ENCODE results near the gene CTPS2.
"Not testable (repeated sequence)": the region's sequence is repeated elsewhere in the genome, so short reads cannot be mapped to it uniquely, and the experiment has no call there.

CTPS2 gene

DNA sequence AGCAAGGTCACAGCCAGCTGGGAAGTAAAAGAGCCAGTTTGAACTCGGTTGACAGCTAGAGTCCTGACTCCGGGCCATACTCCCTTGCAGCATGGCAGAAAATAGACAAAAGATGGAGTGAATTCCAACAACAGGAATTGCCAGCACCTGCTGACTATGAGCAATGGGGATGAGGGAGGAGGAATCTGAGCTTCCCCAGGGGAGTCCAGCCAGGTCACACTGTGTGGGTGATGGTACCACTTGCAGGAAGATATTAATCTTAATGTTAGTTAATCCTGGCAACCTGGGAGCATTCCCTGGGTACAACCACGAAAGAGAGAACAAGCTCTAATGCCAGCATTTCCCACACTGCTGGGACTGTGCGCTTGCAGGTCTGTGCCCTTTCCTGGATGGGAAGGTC is 110.6 kb downstream of the CTPS2 start:
- DNase-seq = no peak

DNA sequence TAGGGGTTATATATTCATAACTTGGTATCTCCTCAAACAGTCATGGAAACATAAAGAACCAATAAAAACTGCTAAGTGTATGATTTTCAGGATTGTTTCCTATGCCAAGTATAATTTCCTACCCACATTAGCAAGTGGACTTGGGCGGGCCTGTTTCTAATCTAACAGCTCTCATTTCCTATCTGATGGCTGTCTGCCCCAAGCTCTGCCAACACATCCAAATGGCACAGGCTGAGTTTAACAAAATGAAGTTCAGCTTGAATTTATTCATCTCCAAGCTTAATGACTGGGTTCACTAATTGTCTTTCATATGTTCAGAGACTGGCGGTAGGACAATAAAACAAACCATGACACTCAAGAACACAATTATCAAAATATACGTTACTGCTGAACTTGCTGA is 118.0 kb downstream of the CTPS2 start:
- DNase-seq = no peak

DNA sequence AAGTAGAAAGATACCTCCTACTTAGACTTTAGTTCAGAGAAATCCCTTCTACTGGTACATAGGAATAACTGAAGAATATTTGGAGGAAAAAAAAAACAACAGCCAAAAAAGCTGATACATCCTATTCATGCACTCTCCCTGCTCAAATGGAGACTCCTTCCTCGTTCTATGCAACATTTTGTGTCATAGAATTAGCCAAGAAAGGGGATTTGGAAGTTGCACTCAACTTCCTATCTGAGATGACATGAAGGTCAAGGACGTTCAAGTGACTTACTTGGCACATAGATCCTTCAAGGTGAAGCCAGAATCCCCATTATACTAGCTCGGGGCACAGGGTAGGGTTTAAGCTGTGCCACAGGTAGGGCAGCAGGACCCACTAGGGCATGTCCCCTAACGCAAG is 118.7 kb downstream of the CTPS2 start:
- no peak for DNase-seq

DNA sequence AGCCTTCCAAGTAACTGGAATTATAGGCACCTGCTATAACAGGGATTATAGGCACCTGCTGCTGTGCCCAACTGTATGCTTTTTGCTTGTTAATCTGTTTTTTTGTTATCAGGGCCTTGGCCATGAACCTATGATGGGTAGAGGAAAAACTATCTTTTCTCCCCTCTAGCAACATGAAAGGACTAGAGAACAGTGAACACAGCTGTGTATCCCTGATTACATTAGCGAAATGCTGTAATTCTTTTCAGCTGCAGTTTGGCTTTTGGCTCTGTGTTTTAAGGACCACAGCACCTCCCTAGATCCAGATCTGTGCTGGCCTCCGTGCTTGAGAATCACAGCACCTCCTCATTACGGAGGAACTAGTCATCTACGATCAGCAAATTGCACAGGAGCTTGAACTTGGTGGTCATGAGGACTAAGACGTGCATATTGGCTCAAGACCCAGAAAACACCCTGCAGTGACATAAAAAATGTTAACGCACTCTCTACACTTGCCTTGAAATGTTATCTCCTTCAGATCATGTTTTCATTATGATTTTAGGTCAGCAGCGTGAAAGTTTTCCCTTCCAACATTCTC is 120.2 kb downstream of the CTPS2 start:
- DNase-seq = no peak

DNA sequence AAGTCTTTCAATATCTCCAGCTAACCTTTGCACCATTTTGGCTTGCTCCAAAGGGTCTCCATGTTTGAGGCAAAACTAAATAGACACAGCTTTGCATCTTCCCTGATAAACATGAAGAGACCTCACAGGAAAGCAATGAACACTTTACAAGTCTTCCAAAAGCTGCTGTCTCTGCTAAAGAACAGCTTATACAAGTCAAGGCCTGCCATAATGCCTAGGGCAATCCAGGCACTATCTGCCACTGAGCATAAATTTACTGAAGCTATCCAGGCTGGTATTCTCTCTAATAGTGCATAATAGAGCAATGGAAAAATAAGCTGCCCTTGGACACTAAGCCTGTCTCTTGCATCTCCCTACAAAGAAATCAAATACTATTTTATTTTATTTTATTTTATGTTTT is 122.6 kb downstream of the CTPS2 start:
- DNase-seq = no peak

DNA sequence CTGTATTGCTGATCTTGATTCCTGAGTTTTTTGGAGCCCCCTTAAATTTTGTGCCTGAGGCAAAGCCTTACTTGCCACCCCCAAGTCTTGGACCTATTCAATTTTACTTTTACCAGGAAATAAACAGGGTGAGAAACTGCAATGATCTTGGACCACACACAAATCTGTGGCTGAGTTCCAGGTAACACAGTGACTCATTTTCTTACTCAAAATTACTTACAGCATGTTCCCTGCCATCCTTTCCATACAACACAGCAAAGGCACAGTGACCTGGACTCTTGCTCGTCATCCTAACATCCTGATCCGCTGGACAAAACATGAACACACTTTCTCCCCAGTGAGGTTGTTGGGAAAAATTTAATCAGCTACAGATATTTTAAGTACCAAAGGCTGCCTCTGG is 123.3 kb downstream of the CTPS2 start:
- no peak for DNase-seq

DNA sequence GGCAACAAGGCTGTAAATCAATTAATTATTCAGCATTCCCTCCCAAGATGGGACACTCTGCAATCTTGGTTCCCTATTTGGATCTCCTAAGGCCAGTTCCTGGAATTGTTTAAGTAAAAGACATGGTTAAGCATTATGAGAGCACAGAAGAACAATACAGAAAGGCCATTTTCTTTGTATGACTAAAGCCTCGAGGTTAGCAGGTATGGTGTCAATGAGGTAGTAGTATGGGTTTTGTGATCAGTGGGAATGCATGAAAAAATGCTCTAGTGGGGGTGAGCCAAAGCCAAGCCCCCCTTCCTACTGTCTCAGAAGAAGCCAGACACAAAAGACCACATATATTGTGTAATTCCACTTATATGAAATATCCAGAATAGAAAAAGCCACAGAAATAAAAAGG is 124.2 kb downstream of the CTPS2 start:
- DNase-seq = no peak

DNA sequence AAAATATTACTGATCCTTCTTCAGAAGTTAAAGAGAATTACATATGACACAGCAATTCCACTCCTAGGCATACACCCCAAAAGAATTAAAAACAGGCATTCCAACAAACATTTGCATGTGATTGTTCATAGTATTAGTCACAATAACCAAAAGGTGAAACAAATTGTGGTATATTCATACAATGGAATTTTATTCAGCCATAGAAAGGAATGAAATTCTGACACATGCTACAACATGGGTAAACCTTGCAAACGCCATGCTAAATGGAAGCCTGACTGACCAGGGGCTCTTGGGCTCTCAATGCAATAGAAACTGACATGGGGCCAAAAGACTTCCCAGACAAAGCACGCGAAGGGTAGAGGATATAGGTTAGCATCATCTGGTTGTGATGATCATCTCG is 124.6 kb downstream of the CTPS2 start:
- no peak for DNase-seq

DNA sequence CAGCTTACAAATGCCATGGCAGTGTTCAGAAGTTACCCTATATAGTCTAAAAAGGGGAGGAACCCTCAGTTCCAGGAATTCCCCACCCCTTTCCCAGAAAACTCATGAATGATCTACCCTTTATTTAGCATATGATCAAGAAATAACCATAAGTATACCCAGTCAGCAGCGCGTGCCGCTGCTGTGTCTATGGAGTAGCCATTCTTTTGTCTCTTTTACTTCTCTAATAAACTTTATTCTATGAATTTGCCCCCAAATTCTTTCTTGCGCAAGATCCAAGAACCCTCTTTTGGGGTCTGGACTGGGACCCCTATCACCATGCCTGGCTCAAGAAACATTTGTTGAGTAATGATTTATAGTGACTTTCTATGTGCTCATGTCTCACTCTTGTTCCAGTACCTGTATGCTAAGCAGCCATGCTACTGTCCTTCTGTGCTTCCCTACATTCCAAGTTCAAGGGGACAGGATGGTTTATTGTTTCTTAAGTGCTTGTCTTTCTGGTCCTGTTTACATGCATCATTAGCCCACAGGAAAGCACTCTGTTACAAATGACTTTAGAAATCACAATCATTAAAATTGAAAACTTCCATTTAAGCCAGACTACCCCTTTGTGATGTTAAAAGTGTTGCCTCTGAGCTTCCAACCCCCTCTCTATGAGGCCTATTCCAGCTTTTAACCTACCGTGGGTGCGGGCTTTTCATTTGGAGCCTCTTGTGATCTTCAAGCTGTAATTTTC is 125.9 kb downstream of the CTPS2 start:
- no peak for DNase-seq

DNA sequence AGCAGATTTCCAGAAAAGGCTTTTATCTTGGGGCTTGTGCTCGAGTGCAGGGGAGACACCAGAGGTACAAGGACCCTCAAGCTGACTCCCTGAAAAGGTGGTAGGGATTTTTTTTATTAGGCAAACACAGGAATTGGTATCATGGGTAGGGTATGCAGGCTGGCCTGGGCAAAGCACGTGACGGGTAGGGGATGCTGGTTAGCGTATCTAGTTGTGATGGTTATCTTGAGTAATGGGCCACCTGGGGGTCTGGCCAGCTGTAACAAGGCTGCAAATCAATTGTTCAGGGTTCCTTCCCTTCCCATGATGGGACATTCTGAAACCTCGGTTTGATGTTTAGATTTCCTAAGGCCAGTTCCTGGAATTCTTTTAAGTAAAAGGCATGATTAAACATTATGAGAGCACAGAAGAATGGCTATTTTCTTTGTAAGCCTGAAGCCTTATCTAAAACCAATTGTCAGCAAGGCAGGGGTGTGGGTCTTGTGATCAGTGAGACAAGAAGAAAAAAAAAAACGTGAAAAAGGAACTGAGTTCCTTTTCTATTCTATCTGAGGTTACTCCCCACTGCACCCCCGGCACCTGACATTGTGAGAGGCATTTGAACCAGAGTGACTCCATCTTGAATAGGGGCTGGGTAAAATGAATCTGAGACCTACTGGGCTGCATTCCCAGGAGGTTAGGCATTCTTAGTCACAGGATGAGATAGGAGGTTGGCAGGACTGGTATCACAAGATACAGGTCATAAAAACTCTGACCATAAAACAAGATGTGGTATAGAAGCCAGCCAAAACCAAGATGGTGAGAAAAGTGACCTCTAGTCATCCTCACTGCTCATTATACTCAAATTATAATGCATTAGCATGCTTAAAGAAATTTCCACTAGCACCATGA is 126.7 kb downstream of the CTPS2 start:
- DNase-seq = no peak

DNA sequence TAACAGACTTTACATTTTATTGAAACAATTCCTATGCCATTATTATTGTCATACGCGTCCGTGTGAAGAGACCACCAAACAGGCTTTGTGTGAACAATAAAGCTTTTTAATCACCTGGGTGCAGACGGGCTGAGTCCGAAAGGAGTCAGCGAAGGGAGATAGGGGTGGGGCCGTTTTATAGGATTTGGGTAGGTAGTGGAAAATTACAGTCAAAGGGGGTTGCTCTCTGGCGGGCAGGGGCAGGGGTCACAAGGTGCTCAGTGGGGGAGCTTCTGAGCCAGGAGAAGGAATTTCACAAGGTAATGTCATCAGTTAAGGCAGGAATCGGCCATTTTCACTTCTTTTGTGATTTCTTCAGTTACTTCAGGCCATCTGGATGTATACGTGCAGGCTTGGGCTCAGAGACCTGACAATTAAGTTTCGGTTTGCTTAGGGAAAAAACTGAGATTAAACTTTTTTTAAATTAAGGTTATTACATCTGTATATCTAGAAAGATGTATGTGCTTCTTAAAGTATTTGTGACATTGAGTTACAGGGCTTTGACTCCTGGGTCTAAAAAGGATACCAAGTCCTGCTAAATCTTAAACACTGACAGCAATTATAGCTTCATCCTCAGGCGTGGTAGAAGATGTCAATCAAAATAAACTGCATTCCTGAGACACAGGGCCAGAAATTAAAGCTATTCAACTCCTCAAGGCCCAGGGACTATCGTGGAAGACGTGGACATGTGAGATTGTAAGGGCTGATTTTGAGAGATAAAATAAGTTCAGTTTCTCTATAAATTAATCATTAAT is 132.3 kb downstream of the CTPS2 start:
- not testable (repeated sequence) for DNase-seq

DNA sequence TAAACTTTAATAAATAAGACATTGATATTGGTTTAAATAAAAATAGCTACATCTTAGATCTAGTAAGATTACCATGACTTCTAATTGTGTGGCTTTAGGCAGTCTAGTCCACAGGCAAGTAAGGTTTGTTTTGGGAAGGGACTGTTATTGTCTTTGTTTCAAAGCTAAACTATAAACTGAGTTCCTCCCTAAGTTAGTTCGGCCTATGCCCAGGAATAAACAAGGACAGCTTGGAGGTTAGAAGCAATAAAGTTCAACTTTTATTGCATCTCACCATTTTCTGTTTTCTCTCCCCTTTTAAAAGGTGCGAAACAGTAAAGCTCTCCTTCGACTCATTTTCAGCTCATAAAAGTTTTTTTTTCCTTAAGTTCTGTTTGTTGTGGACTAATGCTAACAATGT is 133.0 kb downstream of the CTPS2 start:
- no peak for DNase-seq

DNA sequence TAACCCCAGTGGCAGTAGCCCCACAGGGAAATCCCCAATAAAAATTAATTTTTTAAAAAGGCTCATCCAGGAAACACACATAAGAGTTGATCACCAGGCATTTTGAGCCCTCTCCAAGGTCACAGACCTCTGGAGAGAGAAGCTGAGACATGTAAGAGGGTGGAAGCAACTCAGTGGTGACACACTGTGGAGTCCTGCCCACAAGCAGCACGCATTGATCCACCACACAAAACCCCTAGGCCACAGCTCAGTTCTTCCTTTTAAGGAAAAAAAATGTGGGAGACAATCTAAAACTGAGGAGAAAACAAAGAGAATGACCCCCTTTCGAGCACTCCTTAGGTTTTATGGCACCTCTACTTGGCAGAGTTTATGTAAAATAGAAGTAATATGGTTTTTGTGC is 134.3 kb downstream of the CTPS2 start:
- DNase-seq = no peak

DNA sequence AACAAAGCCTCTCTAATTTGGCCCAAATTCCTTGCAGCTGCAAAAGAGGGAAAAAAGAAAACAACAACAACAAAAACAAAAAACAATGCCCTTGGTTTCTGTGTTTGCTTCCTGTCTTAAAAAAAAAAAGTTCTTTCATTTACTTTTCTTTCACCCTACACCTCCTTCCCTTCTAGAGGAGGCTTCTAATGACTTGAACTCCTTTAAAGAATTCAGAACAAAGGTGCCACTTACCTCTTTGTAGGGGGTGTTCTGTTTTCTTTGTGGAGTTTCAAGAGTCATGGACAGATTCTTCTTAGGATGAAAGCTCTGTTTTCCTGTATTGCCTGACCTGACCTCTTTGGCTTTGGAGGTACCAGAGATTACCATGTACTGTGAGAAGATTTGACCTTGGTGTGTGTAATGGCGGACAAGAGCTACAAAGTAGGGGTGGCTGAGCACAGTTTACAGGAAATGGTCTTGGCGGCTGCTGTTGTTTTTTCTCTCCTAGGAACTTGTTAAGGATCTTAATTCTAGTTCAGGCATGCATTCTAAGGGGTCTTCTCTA is 134.9 kb downstream of the CTPS2 start:
- no peak for DNase-seq

DNA sequence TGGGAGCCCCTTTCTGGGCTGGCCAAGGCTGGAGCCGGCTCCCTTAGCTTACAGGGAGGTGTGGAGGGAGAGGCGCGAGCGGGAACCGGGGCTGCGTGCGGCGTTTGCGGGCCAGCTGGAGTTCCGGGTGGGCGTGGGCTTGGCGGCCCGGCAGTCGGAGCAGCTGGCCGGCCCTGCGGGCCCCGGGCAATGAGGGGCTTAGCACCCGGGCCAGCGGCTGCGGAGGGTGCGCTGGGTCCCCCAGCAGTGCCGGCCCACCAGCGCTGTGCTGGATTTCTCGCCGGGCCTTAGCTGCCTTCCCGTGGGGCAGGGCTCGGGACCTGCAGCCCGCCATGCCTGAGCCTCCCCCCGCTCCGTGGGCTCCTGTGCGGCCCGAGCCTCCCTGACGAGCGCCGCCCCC is 137.1 kb downstream of the CTPS2 start:
- DNase-seq = not testable (repeated sequence)

DNA sequence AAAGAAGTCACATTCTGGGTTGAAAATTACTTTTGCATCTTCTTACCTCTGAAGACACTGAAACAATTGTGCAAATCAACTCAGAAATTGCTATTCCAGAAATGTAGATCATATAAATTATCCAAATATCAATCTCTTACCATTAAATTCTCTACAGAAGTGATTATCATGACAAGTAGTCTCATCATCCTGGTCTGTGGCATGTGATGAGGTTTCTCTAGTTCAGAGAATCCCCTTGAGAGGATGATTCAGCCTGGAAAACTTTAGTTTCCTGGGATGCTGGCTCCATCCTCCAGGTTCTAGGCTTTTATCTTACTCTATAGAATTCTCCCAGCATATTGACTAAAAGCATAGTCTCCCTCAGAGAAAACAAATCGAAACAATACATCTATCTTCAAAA is 138.7 kb downstream of the CTPS2 start:
- no peak for DNase-seq

DNA sequence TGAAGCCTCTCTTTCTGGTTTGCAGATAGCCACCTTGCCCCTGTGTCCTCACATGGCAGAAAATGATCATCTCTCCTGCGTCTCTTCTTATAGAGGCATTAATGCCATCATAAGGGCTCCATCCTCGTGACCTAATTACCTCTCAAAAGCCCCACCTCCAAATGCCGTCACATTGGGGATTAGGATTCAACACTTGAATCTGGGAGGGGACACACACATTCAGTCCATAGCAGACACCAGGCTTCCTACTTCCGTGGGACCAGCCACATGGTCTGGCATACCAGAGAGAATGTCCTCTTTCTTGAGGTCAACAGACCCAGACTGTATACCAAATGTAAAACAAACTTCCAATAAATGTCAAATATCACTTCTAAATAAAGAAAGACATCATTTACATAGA is 144.8 kb downstream of the CTPS2 start:
- no peak for DNase-seq

DNA sequence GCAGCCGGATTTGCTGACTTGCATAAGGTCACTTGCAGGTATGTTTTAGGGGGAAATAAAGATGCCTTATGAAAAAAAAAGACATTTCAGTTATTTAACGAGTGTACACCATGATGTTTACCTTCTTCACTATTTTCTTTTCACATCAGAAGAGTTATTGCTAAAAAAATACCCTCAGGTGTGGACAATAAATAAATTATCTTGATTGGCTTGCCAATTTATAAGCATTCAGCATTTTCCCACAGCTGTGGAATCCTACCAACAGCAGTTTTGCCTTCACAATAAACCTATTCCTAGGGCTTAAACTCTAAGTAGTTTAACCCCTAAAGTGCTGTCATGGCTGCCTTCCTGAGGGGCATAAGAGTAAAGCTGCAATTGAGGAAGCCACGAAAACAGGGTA is 145.9 kb downstream of the CTPS2 start:
- DNase-seq = no peak

DNA sequence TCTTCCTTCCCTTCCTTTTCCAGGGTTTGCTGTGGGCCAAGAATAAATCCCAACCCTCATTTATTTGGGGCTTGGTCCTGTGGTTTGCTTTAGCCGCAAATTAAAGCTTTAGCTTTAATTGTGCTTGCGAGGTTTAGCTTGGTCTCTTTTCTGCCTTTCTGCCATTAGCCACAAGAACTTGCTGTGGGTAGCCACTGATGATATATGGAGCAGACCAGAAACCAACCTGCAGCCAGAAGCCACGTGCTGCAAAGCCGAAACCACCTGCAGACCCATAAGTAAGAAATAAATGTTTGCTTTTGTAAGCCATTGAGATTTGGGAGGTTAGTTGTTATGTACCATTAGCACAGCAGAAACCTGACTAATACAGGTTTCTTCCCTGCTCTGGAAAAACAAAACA is 152.3 kb downstream of the CTPS2 start:
- no peak for DNase-seq

DNA sequence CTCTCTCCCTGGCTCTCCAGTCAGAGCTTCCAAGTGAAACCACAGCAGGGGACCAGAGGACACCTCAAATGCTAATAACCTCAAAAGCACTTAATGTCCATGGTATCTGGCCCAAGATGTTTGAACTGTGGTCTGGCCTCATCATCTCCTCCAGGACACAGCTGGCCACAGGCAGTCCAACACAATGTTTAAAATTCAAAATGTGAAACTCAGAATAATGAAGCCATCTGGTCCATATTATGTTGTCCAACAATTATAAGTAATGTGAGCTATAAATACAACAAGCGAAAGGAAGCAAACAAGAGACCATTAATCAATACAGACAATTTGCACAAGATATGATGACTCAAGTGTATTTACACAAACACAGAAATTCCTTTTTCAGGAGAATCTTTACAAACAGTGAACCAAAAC is 153.3 kb downstream of the CTPS2 start:
- no peak for DNase-seq

DNA sequence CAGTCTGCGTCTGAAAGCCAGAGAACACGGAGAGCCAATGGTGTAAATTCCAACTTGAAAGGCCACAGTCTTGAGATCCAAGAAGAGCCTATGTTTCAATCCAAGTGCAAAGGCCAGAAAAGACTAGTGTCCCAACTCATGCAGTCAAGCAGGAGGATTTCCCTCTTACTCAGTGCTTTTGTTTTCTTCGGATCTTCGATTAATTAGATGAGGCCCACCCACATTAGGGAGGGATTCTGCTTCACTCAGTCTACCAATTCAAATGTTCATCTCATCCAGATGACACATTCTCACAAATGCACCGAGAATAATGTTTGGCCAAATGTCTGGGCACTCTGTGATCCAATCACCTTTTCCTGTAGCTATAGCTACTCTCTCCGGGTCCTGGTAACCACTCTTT is 154.0 kb downstream of the CTPS2 start:
- DNase-seq = no peak

DNA sequence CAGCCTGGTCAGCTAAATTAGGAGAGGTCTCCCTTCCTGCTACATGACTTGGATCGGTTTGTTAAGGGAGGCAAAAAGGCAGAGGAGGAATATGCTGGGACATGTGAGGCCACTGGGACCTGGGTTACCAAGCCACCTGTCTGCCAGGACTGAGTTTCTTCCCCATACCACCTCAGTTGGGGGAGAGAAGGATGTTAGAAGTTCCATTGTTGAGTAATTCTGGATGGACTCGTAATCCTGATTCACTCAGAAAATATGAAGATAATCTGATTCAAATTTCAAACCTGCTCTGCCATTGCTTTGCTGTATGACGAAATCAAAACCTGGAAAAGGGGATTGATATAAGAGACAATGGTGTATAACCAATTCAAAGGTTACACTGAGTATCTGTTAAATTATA is 159.9 kb downstream of the CTPS2 start:
- no peak for DNase-seq

DNA sequence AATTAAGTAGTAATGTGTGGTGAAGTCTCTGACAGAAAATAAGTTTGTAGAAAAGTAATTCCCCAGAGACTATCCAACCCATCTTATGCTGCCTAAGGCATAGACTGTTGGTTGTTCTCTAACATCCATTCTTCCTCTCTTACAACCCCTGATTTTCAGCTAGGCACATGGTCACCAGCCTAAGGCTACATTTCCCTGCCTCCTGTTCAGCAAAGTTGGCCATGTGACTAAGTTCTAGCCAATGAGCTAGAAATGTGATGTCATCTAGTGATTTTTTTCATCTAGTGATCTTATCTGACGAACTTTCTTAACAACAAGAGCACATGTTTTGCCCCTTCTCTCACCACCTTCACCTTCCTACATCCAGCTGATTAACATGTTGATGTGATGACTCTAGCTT is 164.8 kb downstream of the CTPS2 start:
- no peak for DNase-seq

Measured in retina (tissue), 1 donor.